ENCODE data around the gene THY1.
"Not testable (repeated sequence)": the region's sequence is repeated elsewhere in the genome, so short reads cannot be mapped to it uniquely, and the experiment has no call there.

THY1 gene

GRCh38 chr11:119445379-119445778 is 22.4 kb upstream of the THY1 start:
- no peak for DNase-seq

GRCh38 chr11:119441898-119442243 is 18.9 kb upstream of the THY1 start:
- no peak for DNase-seq

GRCh38 chr11:119438599-119438998 is 15.6 kb upstream of the THY1 start:
- DNase-seq: no peak

- DNase-seq: not testable (repeated sequence)
These were observed 14.5 kb upstream of the THY1 start for GRCh38 chr11:119437521-119437920.

GRCh38 chr11:119436711-119437110 is 13.7 kb upstream of the THY1 start:
- DNase-seq: no peak

- no peak for DNase-seq
These were observed 13.1 kb upstream of the THY1 start for GRCh38 chr11:119436093-119436492.

- no peak for DNase-seq
These were observed 11.8 kb upstream of the THY1 start for GRCh38 chr11:119434591-119435330.

- DNase-seq: no peak
These were observed 10.4 kb upstream of the THY1 start for GRCh38 chr11:119433358-119433725.

- DNase-seq: no peak
These were observed 9.7 kb upstream of the THY1 start for GRCh38 chr11:119432484-119433357.

- DNase-seq: no peak
These were observed 8.6 kb upstream of the THY1 start for GRCh38 chr11:119431523-119431922.

- no peak for DNase-seq
These were observed 4.3 kb upstream of the THY1 start for GRCh38 chr11:119427279-119427678.

- no peak for DNase-seq
These were observed 3.2 kb upstream of the THY1 start for GRCh38 chr11:119426142-119426541.

GRCh38 chr11:119424775-119425174 is 1.8 kb upstream of the THY1 start:
- no peak for DNase-seq

GRCh38 chr11:119424276-119424675 is 1.3 kb upstream of the THY1 start:
- no peak for DNase-seq

GRCh38 chr11:119423509-119424254 is 710 bp upstream of the THY1 start:
- DNase-seq: no peak

GRCh38 chr11:119421941-119422808 is 797 bp downstream of the THY1 start:
- DNase-seq: no peak

GRCh38 chr11:119421351-119421750 is 1.6 kb downstream of the THY1 start:
- DNase-seq: no peak

- DNase-seq: no peak
These were observed 2.3 kb downstream of the THY1 start for GRCh38 chr11:119420631-119421030.

GRCh38 chr11:119419834-119420492 is 3.0 kb downstream of the THY1 start:
- DNase-seq: no peak

GRCh38 chr11:119419246-119419645 is 3.7 kb downstream of the THY1 start:
- DNase-seq: no peak

GRCh38 chr11:119418759-119419158 is 4.2 kb downstream of the THY1 start:
- no peak for DNase-seq

Data from NCI-H1694 treated with DMSO at 0.1 percent for 48 hours (cell line).